HG03520 (cell line): ENCODE results near the gene PCP2.

Source experiments
- ATAC-seq: cut with Tn5 transposase; IDR thresholded peaks from one replicate; pipeline ENCODE4 v1.9.1; 2021; ENCODE audit warnings: mild to moderate bottlenecking, moderate library complexity; ENCODE audit not compliant: unreplicated experiment

The PCP2 gene

DNA sequence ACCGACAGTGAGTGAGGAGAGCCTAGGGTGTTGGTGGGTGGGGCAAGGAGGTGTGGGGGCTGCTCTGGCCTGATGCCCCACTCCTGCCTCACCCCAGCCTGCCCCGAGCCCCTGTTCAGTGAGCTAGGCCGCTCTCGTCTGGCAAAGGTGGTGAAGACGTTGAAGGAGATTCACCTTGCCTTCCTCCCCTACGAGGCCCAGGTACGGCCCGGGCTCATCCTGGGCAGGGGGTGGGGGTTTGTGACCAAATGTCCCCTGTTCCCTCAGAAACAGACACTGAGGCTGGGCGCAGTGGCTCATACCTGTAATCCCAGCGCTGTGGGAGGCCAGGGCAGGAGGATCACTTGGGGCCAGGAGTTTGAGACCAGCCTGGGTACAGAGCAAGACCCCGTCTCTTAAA is 7.3 kb upstream of the PCP2 start:
- no peak for ATAC-seq

DNA sequence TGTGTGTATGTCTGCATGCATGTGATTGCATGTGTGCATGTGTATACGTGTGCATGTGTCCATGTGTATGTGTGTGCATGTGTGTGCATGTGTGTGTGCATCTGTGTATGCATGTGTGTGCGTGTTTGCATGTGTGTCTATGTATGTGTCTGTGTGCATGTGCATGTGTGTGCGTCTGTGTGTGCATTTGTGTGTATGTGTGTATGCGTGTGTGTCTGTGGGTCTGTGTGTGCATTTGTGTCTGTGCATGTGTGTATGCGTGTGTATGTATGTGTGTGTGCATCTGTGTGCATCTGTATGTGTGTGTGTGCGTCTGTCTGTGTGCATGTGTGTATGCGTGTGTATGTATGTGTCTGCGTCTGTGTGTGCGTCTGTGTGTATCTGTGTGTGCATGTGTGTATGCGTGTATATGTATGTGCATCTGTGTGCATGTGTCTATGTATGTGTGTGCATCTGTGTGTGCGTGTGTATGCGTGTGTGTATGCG is 6.4 kb upstream of the PCP2 start:
- ATAC-seq = no peak

DNA sequence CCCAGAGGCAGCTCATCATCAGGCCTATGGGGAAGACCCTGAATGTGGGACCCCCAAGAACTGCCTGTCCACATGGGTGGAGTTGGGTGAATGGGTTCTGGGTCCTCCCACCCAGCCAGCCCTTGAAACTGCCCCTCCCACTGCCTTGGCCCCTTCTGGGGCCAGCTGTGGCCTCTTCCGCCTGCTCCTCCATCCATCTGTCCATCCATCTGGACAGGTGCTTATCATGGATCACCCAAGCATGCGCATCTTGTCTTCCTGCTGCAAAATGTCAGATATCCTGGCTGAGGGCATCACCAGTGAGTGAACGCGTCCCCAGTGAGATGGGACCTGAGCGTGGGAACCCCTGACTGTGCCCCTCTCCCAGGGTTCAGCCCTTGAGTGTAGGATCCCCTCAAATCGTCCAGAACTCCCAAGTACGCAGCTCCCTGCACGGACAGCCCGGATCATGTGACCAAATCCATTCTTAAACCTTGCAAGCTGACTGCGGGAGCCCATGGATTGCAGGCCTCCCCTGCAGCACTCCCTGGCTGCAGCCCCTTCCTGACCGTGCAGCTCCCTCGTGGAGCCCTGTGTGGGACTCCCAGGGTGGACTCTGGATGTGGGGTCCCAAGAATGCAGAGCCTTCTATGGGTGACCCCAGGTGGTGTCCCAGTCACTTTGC is 5.4 kb upstream of the PCP2 start:
- no peak for ATAC-seq

DNA sequence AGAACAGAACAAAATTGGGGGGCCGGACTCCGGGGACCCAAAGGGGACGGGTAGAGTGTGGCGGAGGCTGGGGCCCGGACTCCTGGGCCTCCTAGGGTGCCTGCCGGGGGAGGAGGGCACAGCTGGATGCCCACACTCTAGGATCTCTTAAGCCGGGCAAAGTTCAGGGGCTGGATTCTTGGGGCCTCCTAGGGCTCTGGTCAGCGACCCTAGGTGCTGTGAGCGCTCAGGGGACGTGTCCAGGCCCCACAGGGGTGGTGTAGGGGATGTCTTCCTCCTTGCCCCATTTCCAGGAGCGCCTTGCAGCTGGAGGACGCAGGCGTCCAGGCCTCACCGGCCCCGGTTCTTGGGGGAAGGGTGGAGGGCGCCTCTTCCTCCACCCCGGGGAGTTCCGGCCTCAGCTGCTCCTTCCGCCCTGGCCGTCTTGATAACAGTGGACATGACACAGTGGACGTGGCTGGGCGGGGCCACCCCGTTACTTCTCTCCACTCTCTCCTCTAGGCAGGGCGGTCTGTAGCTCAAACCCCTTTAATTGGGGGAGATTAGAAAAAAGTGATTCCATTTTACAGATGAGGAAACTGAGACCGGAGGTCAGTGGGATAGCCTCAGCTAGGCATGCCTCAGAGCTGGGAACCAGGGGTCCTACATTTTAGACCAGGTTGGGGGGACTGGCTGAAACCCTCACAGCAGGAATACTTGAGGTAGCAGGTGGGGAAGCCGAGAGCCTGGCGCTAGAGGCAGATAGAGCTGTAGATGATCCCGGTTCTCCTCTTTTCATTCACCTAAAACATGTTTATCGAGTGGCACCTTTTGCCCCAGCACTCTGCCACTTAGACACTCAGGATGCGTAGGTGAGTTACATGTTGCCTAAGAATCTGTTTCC is 4.1 kb upstream of the PCP2 start:
- peak; percentile 15 for ATAC-seq

DNA sequence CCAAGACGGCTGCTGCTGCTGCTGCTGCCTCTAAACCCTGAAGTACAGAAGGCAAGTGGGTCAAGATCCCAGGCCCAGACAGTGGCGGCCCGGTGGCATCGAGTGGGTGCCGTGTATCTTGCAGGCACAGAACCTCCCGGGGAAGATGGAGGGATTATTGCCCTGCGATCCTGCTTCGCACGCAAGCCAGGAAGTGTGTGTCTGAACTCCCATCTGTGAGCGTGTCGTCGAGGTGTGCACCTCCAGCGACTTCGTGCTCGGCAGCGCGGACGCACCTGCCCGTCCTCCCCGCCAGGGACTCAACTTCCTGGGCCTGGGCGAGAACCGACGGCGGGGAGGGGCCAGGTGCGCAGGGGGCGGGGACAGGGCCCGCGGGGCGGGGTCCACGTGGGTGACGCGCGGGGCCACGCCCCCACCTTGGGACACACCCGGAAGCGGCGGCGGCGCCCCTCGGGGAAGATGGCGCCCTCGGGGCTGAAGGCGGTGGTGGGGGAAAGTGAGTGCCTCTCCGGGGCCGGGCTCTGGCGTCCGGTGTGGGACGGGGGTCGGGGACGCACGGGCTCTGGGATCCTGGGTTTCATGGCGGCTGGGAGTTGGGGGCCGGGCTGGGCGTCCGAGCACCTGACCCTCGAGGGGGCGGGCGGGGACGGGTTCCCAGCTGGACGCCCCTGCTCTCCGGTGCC is 3.3 kb upstream of the PCP2 start, which contains the start of gene STXBP2:
STXBP2 (plus strand) TSS at position 420 of the 683 bp plus-strand sequence; CDS start at position 460, 40 bp downstream.
- peak; percentile 59 for ATAC-seq

DNA sequence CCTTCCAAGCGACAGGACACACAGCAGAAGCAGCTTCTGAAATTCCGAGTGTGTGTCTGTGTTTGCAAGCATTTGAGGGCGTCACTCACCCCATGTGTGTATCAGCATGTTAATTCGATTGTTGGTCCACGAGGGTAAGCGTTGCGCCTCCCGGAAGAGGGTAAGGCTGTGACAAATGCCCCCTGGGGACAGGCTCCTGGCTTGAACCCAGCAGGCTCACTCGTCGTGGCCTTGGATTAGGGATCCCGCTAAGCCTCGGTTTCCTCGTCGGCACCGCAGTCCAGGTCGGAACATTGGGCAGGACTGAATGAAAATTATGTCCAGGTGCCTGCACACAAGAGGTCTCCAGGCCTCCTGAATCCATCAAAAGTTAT is 2.8 kb upstream of the PCP2 start:
- no peak for ATAC-seq

DNA sequence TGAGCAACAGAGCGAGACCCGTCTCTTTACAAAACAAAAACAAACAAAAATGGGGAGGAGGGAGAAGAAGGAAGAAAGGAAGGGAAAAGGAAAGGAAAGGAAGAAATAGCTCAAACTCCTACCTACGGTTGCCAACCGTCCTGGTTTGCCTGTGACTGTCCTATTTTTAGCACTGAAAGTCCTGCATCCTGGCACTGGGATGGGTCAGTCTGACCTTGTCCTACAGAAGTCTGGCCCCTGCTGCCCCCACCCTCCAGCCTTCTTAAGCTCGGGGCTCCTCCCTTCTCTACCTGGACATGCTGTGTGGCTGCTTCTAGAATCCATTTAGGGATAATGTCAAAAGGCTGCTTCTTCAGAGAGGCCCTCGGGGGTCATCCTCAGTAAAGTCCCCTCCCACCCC is 2.2 kb upstream of the PCP2 start:
- ATAC-seq = no peak

DNA sequence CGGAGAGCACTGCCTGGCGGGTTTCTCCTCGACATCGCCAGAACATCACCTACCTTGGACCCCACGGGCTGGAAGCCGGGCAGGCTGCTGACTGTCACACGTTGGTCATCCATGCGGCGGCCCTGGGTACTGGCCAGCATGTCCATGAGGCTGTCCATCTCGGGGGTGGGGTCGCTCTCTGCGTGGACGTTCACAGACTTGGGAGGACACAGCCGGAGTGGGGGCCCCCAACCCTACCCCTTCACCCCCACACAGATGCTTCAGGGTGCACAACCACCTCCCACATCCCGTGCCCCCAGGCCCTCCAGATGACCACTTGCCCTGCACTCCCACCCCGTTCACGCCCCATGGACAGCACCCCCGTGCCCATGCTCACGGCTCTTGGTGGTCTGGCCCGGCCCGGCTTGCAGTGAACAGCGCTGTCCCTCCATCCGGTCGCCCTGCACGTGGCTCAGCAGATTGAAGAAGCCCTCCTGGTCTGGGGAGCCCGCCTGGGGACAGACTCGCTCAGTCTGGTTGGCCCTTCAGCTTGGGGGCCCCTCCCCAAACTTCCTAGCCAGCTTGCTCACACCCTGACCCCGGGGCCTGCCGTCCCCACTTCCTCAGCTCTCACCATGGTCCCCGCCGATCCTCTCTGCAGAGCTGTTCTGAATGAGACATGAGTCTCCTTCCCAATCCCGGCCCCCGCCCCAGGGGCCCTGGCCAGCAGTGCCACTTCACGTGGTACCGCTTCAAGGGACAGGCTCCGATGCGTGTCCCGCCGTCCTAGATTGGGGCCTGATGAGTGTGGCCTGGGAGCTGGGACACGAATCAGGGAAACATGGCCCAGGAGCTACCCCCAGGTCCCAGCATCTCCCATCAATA is 947 bp downstream of the PCP2 start:
- no peak for ATAC-seq

DNA sequence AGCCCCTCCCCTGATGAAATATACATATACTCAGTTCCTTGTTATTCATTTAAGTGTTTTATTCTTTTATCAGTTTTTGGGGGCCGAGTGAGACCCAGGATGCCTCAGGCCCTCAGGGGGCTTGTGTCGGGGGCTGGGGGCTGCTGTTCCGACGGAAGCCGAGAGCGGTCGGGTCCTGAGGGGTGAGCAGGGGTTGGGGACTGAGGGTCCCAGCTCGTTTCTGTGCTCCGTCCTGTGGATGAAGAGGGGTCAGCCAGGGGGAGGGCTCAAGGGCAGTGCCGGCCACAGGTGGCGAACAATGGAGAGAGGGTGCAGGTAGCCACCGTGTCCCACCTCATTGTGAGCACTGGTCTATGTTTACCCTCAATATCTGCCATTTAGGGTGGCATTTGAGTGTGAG is 1.9 kb downstream of the PCP2 start:
- ATAC-seq = no peak

DNA sequence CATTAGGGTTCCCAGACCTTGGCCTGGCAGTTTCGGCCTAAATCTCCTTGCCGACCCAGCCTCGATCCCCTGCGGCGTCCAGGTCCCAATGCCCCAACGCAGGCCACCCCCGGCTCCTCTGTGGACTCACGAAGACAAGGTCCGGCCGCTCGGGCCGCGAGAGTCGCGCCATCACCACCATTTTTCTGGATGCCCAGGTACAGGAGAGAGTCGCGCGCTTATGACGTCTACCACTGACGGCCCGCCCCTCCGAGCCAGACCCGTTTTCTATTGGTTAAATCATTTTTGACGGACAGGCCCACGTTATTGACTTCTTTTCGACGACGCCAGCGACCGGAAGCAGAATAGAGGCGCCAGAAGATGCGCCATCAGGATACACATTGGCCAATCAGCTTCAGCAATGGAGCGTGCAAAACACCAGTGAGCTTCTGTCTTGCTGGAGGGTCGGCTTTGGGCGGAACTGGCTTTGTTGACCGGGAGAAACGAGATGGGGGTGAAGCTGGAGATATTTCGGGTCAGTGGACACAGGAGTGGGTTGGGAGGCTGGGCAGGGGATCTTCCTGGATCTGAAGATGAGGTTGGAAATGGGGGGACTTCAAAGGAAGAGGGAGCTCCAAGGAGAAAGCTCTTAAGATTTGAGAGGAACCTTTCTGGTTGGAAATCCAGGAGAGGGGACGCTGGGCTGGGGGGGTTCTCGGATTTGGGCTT is 4.0 kb downstream of the PCP2 start, which contains the start of the genes PET100 and XAB2:
PET100 (plus strand) TSS at position 447 of the 708 bp plus-strand sequence; CDS start at position 488, 41 bp downstream.
XAB2 (minus strand) TSS at position 199 of the 708 bp plus-strand sequence; CDS start at position 181, 18 bp downstream.
- peak; percentile 87 for ATAC-seq

DNA sequence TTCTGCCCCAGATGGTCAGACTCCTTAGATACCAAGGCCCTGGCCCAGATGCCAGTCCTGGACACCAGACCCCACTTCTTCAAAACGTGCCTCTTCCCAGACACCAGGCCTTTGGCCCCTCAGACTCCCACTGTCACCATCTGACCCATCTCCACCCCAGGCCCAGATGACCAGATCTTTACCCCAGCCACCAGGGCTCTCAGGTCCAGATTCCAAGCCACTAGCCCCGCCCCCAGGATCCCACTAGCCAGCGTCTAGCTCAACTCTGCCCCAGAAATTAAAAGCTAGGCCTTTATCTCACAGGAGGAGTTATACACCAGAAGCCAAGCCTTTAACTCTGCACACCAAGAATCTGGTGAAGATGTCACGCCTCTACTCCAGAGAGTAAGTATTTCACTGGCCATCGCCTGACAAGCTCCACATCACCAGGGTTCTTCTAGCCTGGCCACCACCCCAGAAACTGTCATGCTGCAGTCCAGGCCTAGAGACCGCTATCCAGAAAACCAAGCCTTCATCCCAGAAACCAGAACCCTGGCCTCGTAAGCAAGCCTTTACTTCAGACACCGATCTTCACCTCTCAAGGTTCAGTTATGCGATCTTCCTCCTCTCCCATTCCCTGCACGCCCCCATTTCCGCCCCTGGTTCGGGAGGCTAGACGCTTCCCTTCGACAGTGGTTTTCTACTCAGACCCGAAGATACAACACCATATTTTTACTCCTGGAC is 4.8 kb downstream of the PCP2 start:
- no peak for ATAC-seq

DNA sequence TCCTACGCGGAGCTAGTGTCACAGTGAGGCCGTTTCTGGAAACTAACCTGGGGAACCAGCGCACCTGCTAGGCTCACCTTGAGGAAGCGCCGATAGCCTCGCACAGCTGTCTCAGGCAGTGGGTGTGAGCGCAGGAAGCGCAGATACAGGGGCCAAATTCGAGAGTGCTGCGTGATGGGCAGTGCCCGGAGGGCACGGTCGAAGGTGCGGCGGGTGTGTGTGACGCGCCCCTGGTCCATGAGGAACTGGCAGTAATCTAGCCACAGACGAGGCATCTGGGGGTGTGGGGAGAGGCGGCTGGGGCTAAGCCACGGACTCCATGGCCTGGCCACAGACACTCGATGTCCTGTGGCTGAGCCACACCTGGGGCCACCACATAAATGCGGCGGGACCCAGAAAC is 6.4 kb downstream of the PCP2 start:
- ATAC-seq = no peak

DNA sequence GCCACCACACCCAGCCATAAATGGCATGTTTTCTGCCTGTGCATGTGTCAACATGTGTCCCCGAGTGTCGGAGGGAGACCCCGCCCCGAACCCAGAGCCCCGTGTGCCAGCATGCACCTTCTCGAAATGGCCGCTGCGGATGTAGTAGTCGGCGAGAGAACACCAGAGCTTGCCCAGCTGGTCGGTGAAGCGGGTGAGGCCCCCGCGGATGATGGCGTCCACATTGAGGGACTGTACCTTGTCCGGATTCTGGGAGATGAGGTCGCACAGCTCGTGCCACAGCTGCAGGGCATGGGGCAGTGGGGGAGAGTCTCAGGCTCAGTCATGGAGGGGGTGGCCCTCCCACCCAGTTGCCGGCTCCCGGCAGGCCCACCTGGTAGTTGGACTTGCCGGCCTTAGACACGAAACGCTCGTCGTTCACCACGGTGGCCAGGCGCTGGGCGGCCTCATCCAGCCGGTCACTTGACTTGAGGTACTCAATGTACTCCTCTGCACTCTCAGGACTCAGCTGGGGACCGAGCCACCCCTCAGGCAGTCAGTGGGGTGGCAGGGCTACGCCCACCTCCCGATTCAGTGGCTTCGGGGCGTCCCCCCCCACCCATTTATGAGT is 7.7 kb downstream of the PCP2 start:
- no peak for ATAC-seq

DNA sequence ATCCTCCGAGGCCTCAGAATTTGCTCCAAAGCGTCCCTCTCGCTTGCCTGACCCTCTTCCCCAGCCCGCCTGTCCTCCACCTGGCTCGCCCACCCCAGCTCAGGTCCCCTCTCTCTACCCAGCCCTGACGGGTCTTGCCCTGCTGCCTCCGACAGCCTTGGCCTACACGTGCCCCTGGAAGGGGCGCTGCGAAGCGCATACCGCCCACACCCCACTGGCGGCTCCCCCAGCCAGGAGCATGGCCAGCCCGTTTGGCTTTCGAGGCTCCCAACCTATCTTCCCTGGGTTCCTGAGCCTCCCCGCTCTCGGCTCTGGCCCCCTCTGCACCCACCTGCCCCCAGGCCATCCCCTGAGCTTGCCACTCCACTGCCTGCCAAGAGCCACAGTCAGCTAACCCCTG is 8.7 kb downstream of the PCP2 start:
- no peak for ATAC-seq

DNA sequence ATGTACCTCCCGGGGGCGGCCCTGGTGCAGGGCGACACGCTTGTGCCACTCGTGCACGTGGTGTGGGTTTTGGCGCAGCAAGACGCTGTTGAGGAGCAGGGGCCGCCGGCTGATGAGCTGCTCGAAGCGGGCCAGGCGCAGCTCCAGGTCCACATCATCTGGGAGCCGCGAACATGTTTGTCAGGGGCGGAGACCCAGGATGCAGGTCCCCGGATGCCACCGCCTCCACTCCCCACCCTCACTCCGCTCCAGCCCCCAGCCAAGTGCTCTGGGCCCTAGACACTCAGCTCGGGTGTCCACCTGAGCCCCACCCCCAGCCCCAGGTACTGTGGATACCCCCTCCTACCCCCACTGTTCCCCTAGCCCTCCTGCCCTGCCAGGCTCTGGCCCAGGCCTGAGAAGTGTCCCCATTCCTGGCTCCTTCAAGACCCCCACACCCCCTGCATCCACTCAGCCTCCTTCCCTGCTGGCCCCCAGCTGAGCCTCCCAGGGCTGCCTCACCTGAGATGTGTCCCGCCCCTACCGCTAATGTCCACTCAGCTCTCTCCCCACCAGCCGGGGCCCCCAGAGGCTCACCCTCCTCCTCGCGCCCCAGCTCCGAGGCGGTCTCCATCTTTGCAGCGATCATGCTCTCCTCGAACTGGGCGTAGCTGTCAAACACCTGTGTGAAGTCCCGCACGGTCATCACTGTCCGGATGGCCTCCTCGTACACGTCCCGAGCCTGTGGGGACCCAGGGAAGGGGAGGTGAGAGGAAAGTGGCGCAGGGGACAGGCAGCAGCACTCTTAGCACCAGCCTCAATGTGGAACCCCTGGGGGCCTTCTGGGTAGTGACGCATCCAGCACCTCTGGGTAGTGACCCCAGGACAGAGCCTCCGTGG is 9.6 kb downstream of the PCP2 start:
- no peak for ATAC-seq

DNA sequence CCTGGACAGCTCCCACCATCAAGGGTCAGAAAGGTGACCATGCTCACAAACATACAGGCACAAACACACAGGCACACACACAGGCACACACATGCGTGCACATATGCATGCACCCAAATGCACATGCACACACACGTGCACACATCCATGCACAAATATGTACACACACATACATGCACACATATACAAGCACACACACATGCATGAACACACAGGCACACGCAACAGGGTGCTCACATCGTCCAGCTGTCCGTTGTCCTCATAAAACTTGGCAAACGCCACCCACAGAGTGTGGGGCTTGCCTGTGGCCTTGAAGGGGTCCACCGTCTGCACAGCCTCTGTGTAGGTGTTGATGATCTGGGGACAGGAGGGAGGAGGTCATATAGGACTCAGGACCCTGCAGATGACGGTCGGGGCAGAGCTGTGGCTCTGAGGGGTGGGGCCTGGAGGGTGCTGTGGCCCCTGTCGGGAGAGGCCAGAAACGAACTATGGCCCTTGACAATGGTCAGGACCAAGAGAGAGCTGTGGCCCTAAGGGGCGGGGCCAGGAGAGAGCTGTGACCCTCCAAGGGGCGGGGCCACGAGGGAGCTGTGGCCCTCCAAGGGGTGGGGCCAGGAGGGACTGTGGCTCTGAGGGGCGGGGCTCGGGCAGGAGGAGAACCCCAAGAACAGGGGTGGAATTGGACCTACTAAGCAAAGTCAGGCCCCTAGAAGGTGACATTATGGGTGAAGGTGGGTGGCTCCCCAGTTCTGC is 10.4 kb downstream of the PCP2 start:
- no peak for ATAC-seq
